HCT116 (cell line): ENCODE results near the gene ALLC. TPM values are rescaled to one million over a fixed set of nuclear protein-coding genes. Genes with fewer than 3 reads are reported as not detected.

Source experiments
- ATAC-seq: fragments of 200-7000 bp; cut with Tn5 transposase; 2 replicates; pipeline ENCODE4 v1.9.1; 2020; ENCODE audit warnings: mild to moderate bottlenecking, moderate library complexity
- BruUV-seq: library from RNA; stranded (reverse); fragments of 400-500 nt; replicated peaks from 2 replicates; lab custom pipeline; 2021; lab: Mats Ljungman, UMichigan
- CTCF ChIA-PET: fragments of 300-600 bp; sonication (Branson Sonifier 250); formaldehyde crosslinking; loops from one replicate; lab custom pipeline; 2021; ENCODE audit warnings: antibody characterized with exemption; lab: Charles Lee
- POLR2A ChIA-PET: fragments of 300-600, 350-600 bp; sonication (Branson Sonifier 250); formaldehyde crosslinking; loops from one replicate; lab custom pipeline; 2021; ENCODE audit warnings: antibody characterized with exemption; lab: Charles Lee
- RAD21 ChIA-PET, 2 experiments: fragments of 300-600 bp; sonication (Branson Sonifier 250); formaldehyde crosslinking; loops; one replicate each; lab custom pipeline; 2023; ENCODE audit warnings: low total read pairs in 2 of 2; ENCODE audit not compliant: uncharacterized antibody in 2 of 2, unreplicated experiment in 2 of 2, low non-redundant PET in 1 of 2; lab: Charles Lee
- DNase-seq: peaks from one replicate; pipeline ENCODE4 v3.0.0-alpha.2; 2010; ENCODE audit warnings: low read depth, low spot score
- H2AFZ ChIP-seq: fragments of 200-600 bp; shearing (Covaris generic), sonication (generic); 2 replicates; pipeline ENCODE4 v1.6.1; 2017; ENCODE audit warnings: low read depth, mixed run types, mixed read lengths, antibody characterized with exemption, low read length; ENCODE audit not compliant: poor library complexity, severe bottlenecking
- H3K27ac ChIP-seq: 2 replicates; pipeline ENCODE4 v1.5.1; 2012; ENCODE audit warnings: low read depth, low read length
- H3K27me3 ChIP-seq: fragments of 200-600 bp; sonication (generic); 2 replicates; pipeline ENCODE4 v1.6.1; 2016; ENCODE audit warnings: mixed run types, low read length, mixed read lengths; ENCODE audit not compliant: insufficient read depth
- H3K36me3 ChIP-seq, 2 experiments: fragments of 200-500 bp in 1 of 2; fragments of 200-600 bp in 1 of 2; sonication (Bioruptor generic) in 1 of 2; sonication (generic) in 1 of 2; 2 replicates each; pipeline versions ENCODE4 v1.5.1 to v1.6.1; 2014 to 2016; ENCODE audit warnings: low read length in 2 of 2, inconsistent platforms in 1 of 2, mixed read lengths in 1 of 2, mixed run types in 1 of 2; ENCODE audit not compliant: insufficient read depth in 2 of 2, control insufficient read depth in 1 of 2
- H3K4me1 ChIP-seq, 2 experiments: fragments of 200-600 bp in 1 of 2; sonication (generic) in 1 of 2; 2 replicates each; pipeline versions ENCODE4 v1.5.1 to v1.6.1; 2012 to 2017; ENCODE audit warnings: low read length in 2 of 2, inconsistent platforms in 1 of 2, mild to moderate bottlenecking in 1 of 2, mixed read lengths in 1 of 2, mixed run types in 1 of 2, moderate library complexity in 1 of 2; ENCODE audit not compliant: insufficient read depth in 2 of 2, control insufficient read depth in 1 of 2
- H3K4me2 ChIP-seq: fragments of 200-600 bp; sonication (generic); 2 replicates; pipeline ENCODE4 v1.6.1; 2017; ENCODE audit warnings: mixed run types, low read length, mixed read lengths
- H3K4me3 ChIP-seq, 2 experiments: fragments of 200-600 bp in 1 of 2; sonication (generic) in 1 of 2; replicated peaks in 1 of 2; 2 replicates each; pipeline ENCODE4 v1.5.1; 2011 to 2016; ENCODE audit warnings: low read length in 2 of 2, control low read depth in 1 of 2, low read depth in 1 of 2, mild to moderate bottlenecking in 1 of 2, mixed read lengths in 1 of 2, mixed run types in 1 of 2
- H3K79me2 ChIP-seq: fragments of 200-600 bp; sonication (generic); 2 replicates; pipeline ENCODE4 v1.6.1; 2017; ENCODE audit warnings: mild to moderate bottlenecking, mixed run types, low read length, moderate library complexity, mixed read lengths; ENCODE audit not compliant: insufficient read depth
- H3K9ac ChIP-seq: fragments of 200-600 bp; sonication (generic); 2 replicates; pipeline ENCODE4 v1.6.1; 2016; ENCODE audit warnings: low read length, mixed read lengths
- H3K9me2 ChIP-seq: fragments of 200-600 bp; sonication (generic), shearing (Covaris generic); 2 replicates; pipeline ENCODE4 v1.6.1; 2017; ENCODE audit warnings: mixed run types, mild to moderate bottlenecking, moderate library complexity; ENCODE audit not compliant: insufficient read depth
- H3K9me3 ChIP-seq, 2 experiments: fragments of 200-500 bp in 1 of 2; fragments of 200-600 bp in 1 of 2; sonication (Bioruptor generic) in 1 of 2; sonication (generic) in 1 of 2; 2 replicates each; pipeline ENCODE4 v1.6.1; 2014 to 2017; ENCODE audit warnings: low read length in 2 of 2, mixed read lengths in 2 of 2, inconsistent platforms in 1 of 2, low read depth in 1 of 2, mild to moderate bottlenecking in 1 of 2, mixed run types in 1 of 2, moderate library complexity in 1 of 2; ENCODE audit not compliant: control insufficient read depth in 1 of 2, insufficient read depth in 1 of 2
- H4K20me1 ChIP-seq: fragments of 200-600 bp; sonication (generic), shearing (Covaris generic); 2 replicates; pipeline ENCODE4 v1.6.1; 2017; ENCODE audit warnings: mixed run types, mild to moderate bottlenecking, moderate library complexity; ENCODE audit not compliant: insufficient read depth
- ATF3 ChIP-seq: IDR thresholded peaks from 2 replicates; pipeline ENCODE4 v1.6.1; 2012
- CEBPB ChIP-seq: IDR thresholded peaks from 2 replicates; pipeline ENCODE4 v1.6.1; 2012; ENCODE audit warnings: low read depth
- CTCF ChIP-seq, 3 experiments: fragments of 200-600 bp in 1 of 3; sonication (generic) in 1 of 3; IDR thresholded peaks in 2 of 3; conservative IDR thresholded peaks in 1 of 3; 2 replicates each; pipeline ENCODE4 v1.5.1; 2012 to 2017; ENCODE audit warnings: low read depth in 2 of 3, low read length in 2 of 3, antibody characterized with exemption in 1 of 3, borderline replicate concordance in 1 of 3, control low read depth in 1 of 3, mild to moderate bottlenecking in 1 of 3, mixed read lengths in 1 of 3, mixed run types in 1 of 3, moderate library complexity in 1 of 3; ENCODE audit not compliant: insufficient read depth in 1 of 3
- EGR1 ChIP-seq: IDR thresholded peaks from 2 replicates; pipeline ENCODE4 v1.6.1; 2012; ENCODE audit warnings: low read depth
- ELF1 ChIP-seq: IDR thresholded peaks from 2 replicates; pipeline ENCODE4 v1.6.1; 2012; ENCODE audit warnings: low read depth, borderline replicate concordance
- JUND ChIP-seq: IDR thresholded peaks from 2 replicates; pipeline ENCODE4 v1.6.1; 2012
- POLR2A ChIP-seq: IDR thresholded peaks from 2 replicates; pipeline ENCODE4 v1.7.0; 2011; ENCODE audit warnings: borderline replicate concordance; ENCODE audit not compliant: insufficient read depth, insufficient read length; ENCODE audit errors: extremely low read depth
- POLR2AphosphoS5 ChIP-seq: IDR thresholded peaks from 2 replicates; pipeline ENCODE4 v1.6.1; 2011; ENCODE audit warnings: mild to moderate bottlenecking, low read depth, low read length, moderate library complexity
- RAD21 ChIP-seq: IDR thresholded peaks from 2 replicates; pipeline ENCODE4 v1.6.1; 2012; ENCODE audit warnings: low read depth, mild to moderate bottlenecking
- REST ChIP-seq: IDR thresholded peaks from 2 replicates; pipeline ENCODE4 v1.6.1; 2012; ENCODE audit warnings: low read depth
- SRF ChIP-seq: IDR thresholded peaks from 2 replicates; pipeline ENCODE4 v1.6.1; 2012; ENCODE audit warnings: low read depth
- TCF7L2 ChIP-seq: IDR thresholded peaks from 2 replicates; pipeline ENCODE4 v1.7.0; 2011; ENCODE audit warnings: borderline replicate concordance, inconsistent platforms; ENCODE audit not compliant: insufficient read depth, insufficient read length; ENCODE audit errors: extremely low read depth
- YY1 ChIP-seq: IDR thresholded peaks from 2 replicates; pipeline ENCODE4 v1.6.1; 2011; ENCODE audit warnings: low read length, low read depth, moderate library complexity, mild to moderate bottlenecking; ENCODE audit not compliant: insufficient replicate concordance; ENCODE audit errors: extremely low read depth
- ZFX ChIP-seq: fragments of 450-650 bp; IDR thresholded peaks from 2 replicates; pipeline ENCODE4 v1.6.1; 2017
- ZNF274 ChIP-seq: fragments of 200-500 bp; sonication (Bioruptor generic); IDR thresholded peaks from 2 replicates; pipeline ENCODE4 v1.6.1; 2014; ENCODE audit warnings: mild to moderate bottlenecking, low read depth, low read length, inconsistent platforms
- intact Hi-C: fragments of 100-400 bp; cut with micrococcal nuclease; formaldehyde crosslinking; loops from 2 replicates; pipeline ENCODE4 v1.10.0; 2022
- total RNA-seq: library from RNA; stranded (reverse); gene quantifications from one replicate; pipeline ENCODE4 v1.2.1, GENCODE V29; 2021; ENCODE audit not compliant: unreplicated experiment

ALLC gene
- total RNA-seq, 1 experiment from 2014 or later: not detected

- Histone ChIP-seq H3K9ac (no peak overlapping the region), H3K27ac (no peak overlapping the region), H3K36me3 (no peaks in the 10 kb centered on the region)
- TF ChIP-seq TCF7L2: no peak
- TF ChIP-seq POLR2AphosphoS5: no peak
- no peak for TF ChIP-seq SRF
- no peak for TF ChIP-seq CTCF (IDR thresholded peaks at IDR 0.05 in 2 of 3, conservative IDR thresholded peaks at IDR 0.05 in 1 of 3; ENCODE audit: borderline replicate concordance in 1 of 3, insufficient read depth in 1 of 3, low read depth in 2 of 3, low read length in 2 of 3)
- TF ChIP-seq JUND: no peak
- no peak for TF ChIP-seq ZFX
- no peak for TF ChIP-seq ELF1
- TF ChIP-seq POLR2A: no peak
- TF ChIP-seq RAD21: no peak
- no peak for TF ChIP-seq EGR1
- no peak for TF ChIP-seq REST
- no peak for TF ChIP-seq ATF3
- TF ChIP-seq ZNF274: no peak
- no peak for TF ChIP-seq YY1
- no peak for TF ChIP-seq CEBPB
- TF ChIP-seq, all 23 proteins: peak for 0
- Histone ChIP-seq H3K27me3 (peaks cover 24% of the 10 kb centered on the region), H3K9me2 (no peaks in the 10 kb centered on the region), H3K4me2 (no peak overlapping the region), H3K9me3 (no peaks in the 10 kb centered on the region), H4K20me1 (no peaks in the 10 kb centered on the region), H3K79me2 (no peaks in the 10 kb centered on the region), H3K4me1 (no peaks in the 10 kb centered on the region), H2AFZ (no peak overlapping the region), H3K4me3 (no peak overlapping the region)
- CTCF ChIA-PET: no interaction called here
- DNase-seq: no peak
- RAD21 ChIA-PET: no interaction called here
- intact Hi-C loops: no loop called here
- no TSS peak for BruUV-seq
- POLR2A ChIA-PET: no interaction called here
- no peak for ATAC-seq
Measured at GRCh38 chr2:3704692-3705091, 46.7 kb downstream of the ALLC start.
